H9 (cell line): ENCODE results near the gene KLHL34. TPM values are rescaled to one million over a fixed set of nuclear protein-coding genes. Genes with fewer than 3 reads are reported as not detected.

Experiments
- DNase-seq: peaks from one replicate; pipeline ENCODE4 v3.0.0-alpha.2; 2017
- H2AFZ ChIP-seq: one replicate; pipeline ENCODE4 v1.6.1; 2013; ENCODE audit warnings: mild to moderate bottlenecking, low read length, control low read depth, moderate library complexity
- H2AK5ac ChIP-seq: 2 replicates; pipeline ENCODE4 v1.6.1; 2013; ENCODE audit warnings: low read length, control low read depth, mixed read lengths; ENCODE audit not compliant: insufficient read length
- H2BK120ac ChIP-seq: one replicate; pipeline ENCODE4 v1.6.1; 2013; ENCODE audit warnings: low read depth, mild to moderate bottlenecking, low read length, control low read depth, inconsistent platforms; ENCODE audit not compliant: poor library complexity, severe bottlenecking
- H2BK12ac ChIP-seq: 2 replicates; pipeline ENCODE4 v1.6.1; 2013; ENCODE audit warnings: low read length, control low read depth, mixed read lengths, low read depth; ENCODE audit not compliant: insufficient read length
- H2BK15ac ChIP-seq: 2 replicates; pipeline ENCODE4 v1.6.1; 2013; ENCODE audit warnings: low read depth, low read length, control low read depth
- H2BK20ac ChIP-seq: one replicate; pipeline ENCODE4 v1.6.1; 2013; ENCODE audit warnings: low read depth, mild to moderate bottlenecking, low read length, control low read depth, inconsistent platforms; ENCODE audit not compliant: poor library complexity, severe bottlenecking
- H2BK5ac ChIP-seq: 2 replicates; pipeline ENCODE4 v1.6.1; 2013; ENCODE audit warnings: low read length, control low read depth, mixed read lengths; ENCODE audit not compliant: insufficient read length
- H3K14ac ChIP-seq: 2 replicates; pipeline ENCODE4 v1.6.1; 2013; ENCODE audit warnings: low read length, control low read depth; ENCODE audit not compliant: insufficient read depth
- H3K18ac ChIP-seq: 2 replicates; pipeline ENCODE4 v1.6.1; 2013; ENCODE audit warnings: low read depth, mild to moderate bottlenecking, mixed read lengths, low read length, control low read depth; ENCODE audit not compliant: insufficient read length
- H3K23ac ChIP-seq: 2 replicates; pipeline ENCODE4 v1.6.1; 2013; ENCODE audit warnings: low read length, control low read depth, mixed read lengths, low read depth; ENCODE audit not compliant: insufficient read length
- H3K23me2 ChIP-seq: 2 replicates; pipeline ENCODE4 v1.6.1; 2013; ENCODE audit warnings: low read depth, mild to moderate bottlenecking, mixed read lengths, low read length, control low read depth; ENCODE audit not compliant: insufficient read length, poor library complexity, severe bottlenecking
- H3K27ac ChIP-seq: 2 replicates; pipeline ENCODE4 v1.5.1; 2013; ENCODE audit warnings: low read length, control low read depth, mixed read lengths, low read depth; ENCODE audit not compliant: insufficient read length
- H3K27me3 ChIP-seq: 2 replicates; pipeline ENCODE4 v1.6.1; 2013; ENCODE audit warnings: low read length, control low read depth, inconsistent platforms; ENCODE audit not compliant: insufficient read depth
- H3K4ac ChIP-seq: 2 replicates; pipeline ENCODE4 v1.6.1; 2013; ENCODE audit warnings: low read depth, mild to moderate bottlenecking, control low read depth, inconsistent platforms, low read length, moderate library complexity
- H3K4me1 ChIP-seq: 2 replicates; pipeline ENCODE4 v1.6.1; 2013; ENCODE audit warnings: low read length, control low read depth, inconsistent platforms; ENCODE audit not compliant: insufficient read depth
- H3K4me2 ChIP-seq: 2 replicates; pipeline ENCODE4 v1.6.1; 2013; ENCODE audit warnings: low read length, control low read depth, mixed read lengths; ENCODE audit not compliant: insufficient read length, insufficient read depth
- H3K56ac ChIP-seq: 2 replicates; pipeline ENCODE4 v1.6.1; 2013; ENCODE audit warnings: low read depth, mild to moderate bottlenecking, mixed read lengths, low read length, control low read depth; ENCODE audit not compliant: insufficient read length
- H3K79me1 ChIP-seq: 2 replicates; pipeline ENCODE4 v1.6.1; 2013; ENCODE audit warnings: low read depth, mild to moderate bottlenecking, moderate library complexity, low read length, control low read depth, inconsistent platforms; ENCODE audit not compliant: insufficient read depth, poor library complexity, severe bottlenecking
- H3K79me2 ChIP-seq: 2 replicates; pipeline ENCODE4 v1.6.1; 2013; ENCODE audit warnings: low read length, control low read depth, inconsistent platforms; ENCODE audit not compliant: insufficient read depth
- H3K9ac ChIP-seq: 2 replicates; pipeline ENCODE4 v1.6.1; 2013; ENCODE audit warnings: low read length, control low read depth, mixed read lengths; ENCODE audit not compliant: insufficient read length; ENCODE audit errors: extremely low read depth
- H3K9me3 ChIP-seq: one replicate; pipeline ENCODE4 v1.6.1; 2013; ENCODE audit warnings: low read depth, low read length, inconsistent platforms; ENCODE audit not compliant: control insufficient read depth
- H3T11ph ChIP-seq: one replicate; pipeline ENCODE4 v1.6.1; 2013; ENCODE audit warnings: mild to moderate bottlenecking, low read length, control low read depth, inconsistent platforms
- H4K20me1 ChIP-seq: one replicate; pipeline ENCODE4 v1.6.1; 2013; ENCODE audit not compliant: control insufficient read depth, insufficient read length, insufficient read depth
- H4K5ac ChIP-seq: 2 replicates; pipeline ENCODE4 v1.6.1; 2013; ENCODE audit warnings: low read depth, mild to moderate bottlenecking, mixed read lengths, low read length, control low read depth; ENCODE audit not compliant: insufficient read length
- H4K8ac ChIP-seq: replicated peaks from 2 replicates; pipeline ENCODE4 v1.6.1; 2013; ENCODE audit warnings: low read length, control low read depth, mixed read lengths, low read depth; ENCODE audit not compliant: insufficient read length
- H4K91ac ChIP-seq: 2 replicates; pipeline ENCODE4 v1.6.1; 2013; ENCODE audit warnings: low read depth, mild to moderate bottlenecking, moderate library complexity, mixed read lengths, low read length, control low read depth; ENCODE audit not compliant: insufficient read length
- H3K27ac Mint-ChIP-seq, 3 experiments: 2 replicates in 2 of 3; 3 replicates in 1 of 3; pipeline ENCODE4 v1.8.0; 2020 to 2021; ENCODE audit warnings: mixed read lengths in 3 of 3, mild to moderate bottlenecking in 1 of 3, moderate library complexity in 1 of 3
- H3K27me3 Mint-ChIP-seq: 2 replicates; pipeline ENCODE4 v1.8.0; 2021; ENCODE audit warnings: low read depth, mild to moderate bottlenecking, moderate library complexity, mixed read lengths
- H3K36me3 Mint-ChIP-seq, 3 experiments: 2 replicates in 2 of 3; 3 replicates in 1 of 3; pipeline ENCODE4 v1.8.0; 2020 to 2021; ENCODE audit warnings: low read depth in 3 of 3, mixed read lengths in 3 of 3; ENCODE audit not compliant: insufficient read depth in 1 of 3
- H3K4me1 Mint-ChIP-seq, 2 experiments: 2 replicates each; pipeline ENCODE4 v1.8.0; 2020; ENCODE audit warnings: mixed read lengths in 2 of 2
- H3K4me3 Mint-ChIP-seq, 2 experiments: 2 replicates in 1 of 2; 3 replicates in 1 of 2; pipeline ENCODE4 v1.8.0; 2020 to 2021; ENCODE audit warnings: mild to moderate bottlenecking in 2 of 2, mixed read lengths in 2 of 2, moderate library complexity in 1 of 2
- H3K9me3 Mint-ChIP-seq, 2 experiments: 2 replicates in 1 of 2; 3 replicates in 1 of 2; pipeline ENCODE4 v1.8.0; 2020; ENCODE audit warnings: mild to moderate bottlenecking in 2 of 2, mixed read lengths in 2 of 2, moderate library complexity in 1 of 2
- WGBS: extraction: QIAGEN DNeasy Blood & Tissue Kit; methylation state at CpG from one replicate; pipeline ENCODE4 v1.1.7; 2013; ENCODE audit warnings: missing lambda C conversion rate, low lambda C conversion rate, mixed read lengths; ENCODE audit not compliant: insufficient read length; ENCODE audit errors: extremely low coverage; 5-methylcytosine and 5-hydroxymethylcytosine counted together
- total RNA-seq: library from RNA; stranded (reverse); gene quantifications from 2 replicates; pipeline ENCODE4 v1.2.1, GENCODE V29; 2021
- TF ChIP-seq, protein P1 (sequence below): fragments of 200-600 bp; sonication (generic); conservative IDR thresholded peaks from 3 replicates; pipeline ENCODE4 v1.8.0; 2021; ENCODE audit warnings: antibody characterized with exemption, mild to moderate bottlenecking

KLHL34 gene
- total RNA-seq, 1 experiment from 2014 or later = not detected

DNA sequence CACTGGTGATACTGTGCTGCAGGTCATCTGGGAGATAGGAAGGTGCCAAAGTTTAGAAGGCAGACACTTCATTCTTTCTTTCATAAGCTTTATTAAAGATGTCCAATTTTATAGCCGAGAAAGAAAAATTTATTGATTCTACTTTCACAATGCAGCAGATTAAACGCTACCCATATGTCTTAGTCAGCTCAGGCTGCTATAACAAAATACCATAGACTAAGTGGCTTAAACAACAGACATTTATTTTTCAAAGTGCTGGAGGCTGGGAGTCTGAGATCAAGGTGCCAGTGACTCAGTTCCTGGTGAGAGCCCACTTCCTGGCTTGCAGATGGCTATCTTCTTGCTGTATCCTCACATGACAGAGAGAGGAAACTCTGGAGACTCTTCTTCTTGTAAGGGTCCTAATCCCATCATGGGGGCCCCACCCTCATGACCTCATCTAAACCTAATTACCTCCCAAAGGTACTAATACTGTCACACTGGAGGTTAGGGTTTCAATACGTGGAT lies 33.4 kb upstream of the KLHL34 start:
- H3K27me3 Mint-ChIP-seq = no peaks in the 10 kb centered on the region
- H2BK15ac ChIP-seq = no peak overlapping the region
- H3K23ac ChIP-seq = no peak overlapping the region
- WGBS = no CpG with 5 or more reads among the region's 3 CpGs
- no peaks in the 10 kb centered on the region for H3K27me3 ChIP-seq
- no peak overlapping the region for H3T11ph ChIP-seq
- no peaks in the 10 kb centered on the region for H3K79me2 ChIP-seq
- H3K9ac ChIP-seq = no peak overlapping the region
- no peak overlapping the region for H2BK120ac ChIP-seq
- H3K18ac ChIP-seq = no peak overlapping the region
- H3K9me3 Mint-ChIP-seq = peaks cover 0 to 13% of the 10 kb centered on the region in 2 experiments; a peak in 2 of 5 replicates
- H4K91ac ChIP-seq = no peak overlapping the region
- no peaks in the 10 kb centered on the region for H3K79me1 ChIP-seq
- no peak overlapping the region for H2BK5ac ChIP-seq
- H3K4me1 ChIP-seq = no peaks in the 10 kb centered on the region
- H3K14ac ChIP-seq = no peak overlapping the region
- no peak overlapping the region for H4K5ac ChIP-seq
- H3K4ac ChIP-seq = no peak overlapping the region
- H4K8ac ChIP-seq = no peak overlapping the region
- H3K36me3 Mint-ChIP-seq = no peaks in the 10 kb centered on the region; a peak in 1 of 7 replicates
- H2AK5ac ChIP-seq = no peak overlapping the region
- H4K20me1 ChIP-seq = no peaks in the 10 kb centered on the region
- no peak overlapping the region for H2AFZ ChIP-seq
- H3K4me1 Mint-ChIP-seq = no peaks in the 10 kb centered on the region
- H3K4me3 Mint-ChIP-seq = no peak overlapping the region
- no peak overlapping the region for H3K56ac ChIP-seq
- H3K27ac ChIP-seq = no peak overlapping the region
- no peak overlapping the region for H2BK12ac ChIP-seq
- TF ChIP-seq, protein P1, sequence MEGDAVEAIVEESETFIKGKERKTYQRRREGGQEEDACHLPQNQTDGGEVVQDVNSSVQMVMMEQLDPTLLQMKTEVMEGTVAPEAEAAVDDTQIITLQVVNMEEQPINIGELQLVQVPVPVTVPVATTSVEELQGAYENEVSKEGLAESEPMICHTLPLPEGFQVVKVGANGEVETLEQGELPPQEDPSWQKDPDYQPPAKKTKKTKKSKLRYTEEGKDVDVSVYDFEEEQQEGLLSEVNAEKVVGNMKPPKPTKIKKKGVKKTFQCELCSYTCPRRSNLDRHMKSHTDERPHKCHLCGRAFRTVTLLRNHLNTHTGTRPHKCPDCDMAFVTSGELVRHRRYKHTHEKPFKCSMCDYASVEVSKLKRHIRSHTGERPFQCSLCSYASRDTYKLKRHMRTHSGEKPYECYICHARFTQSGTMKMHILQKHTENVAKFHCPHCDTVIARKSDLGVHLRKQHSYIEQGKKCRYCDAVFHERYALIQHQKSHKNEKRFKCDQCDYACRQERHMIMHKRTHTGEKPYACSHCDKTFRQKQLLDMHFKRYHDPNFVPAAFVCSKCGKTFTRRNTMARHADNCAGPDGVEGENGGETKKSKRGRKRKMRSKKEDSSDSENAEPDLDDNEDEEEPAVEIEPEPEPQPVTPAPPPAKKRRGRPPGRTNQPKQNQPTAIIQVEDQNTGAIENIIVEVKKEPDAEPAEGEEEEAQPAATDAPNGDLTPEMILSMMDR = no peak
- H3K9me3 ChIP-seq = peaks cover 6% of the 10 kb centered on the region
- no peaks in the 10 kb centered on the region for H3K23me2 ChIP-seq
- DNase-seq = no peak
- no peak overlapping the region for H2BK20ac ChIP-seq
- no peak overlapping the region for H3K4me2 ChIP-seq
- H3K27ac Mint-ChIP-seq = no peak overlapping the region
